A549 (cell line): ENCODE results near the gene ZRANB1.

Source experiments
- CTCF ChIP-seq: fragments of >200 bp; sonication (Bioruptor Twin); formaldehyde crosslinking; IDR thresholded peaks from 3 replicates; pipeline ENCODE4 v1.5.1; 2016
- MAZ ChIP-seq: fragments of 150-350 bp; IDR thresholded peaks from 2 replicates; pipeline ENCODE4 v1.6.1; 2014; ENCODE audit warnings: antibody characterized with exemption, low read depth, low read length, borderline replicate concordance
- TF ChIP-seq, protein P1 (sequence below): IDR thresholded peaks from 2 replicates; pipeline ENCODE4 v1.6.1; 2012

GRCh38 chr10:125030567-125031197, 88.8 kb downstream of the ZRANB1 start:
- TF ChIP-seq MAZ: no peak
- TF ChIP-seq CTCF: no peak
- TF ChIP-seq, protein P1, sequence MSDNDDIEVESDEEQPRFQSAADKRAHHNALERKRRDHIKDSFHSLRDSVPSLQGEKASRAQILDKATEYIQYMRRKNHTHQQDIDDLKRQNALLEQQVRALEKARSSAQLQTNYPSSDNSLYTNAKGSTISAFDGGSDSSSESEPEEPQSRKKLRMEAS: no peak
